NCI-H748 (cell line): Measurements from ENCODE around the gene TMEM255A.
A peak's percentile ranks its signal among the peaks of the same experiment; 100 is the strongest.
"Not testable (repeated sequence)": the region's sequence is repeated elsewhere in the genome, so short reads cannot be mapped to it uniquely, and the experiment has no call there.

Source experiments
- DNase-seq: peaks from one replicate; lab custom pipeline; 2025; ENCODE audit not compliant: unreplicated experiment; lab: John Stamatoyannopoulos, UW

Gene TMEM255A

GRCh38 chrX:120310861-120311726, at the start of gene TMEM255A:
Gene TMEM255A (minus strand): TSS chrX:120311461. CDS start chrX:120311309, 152 bp downstream.
- peak; percentile 73 for DNase-seq

DNA sequence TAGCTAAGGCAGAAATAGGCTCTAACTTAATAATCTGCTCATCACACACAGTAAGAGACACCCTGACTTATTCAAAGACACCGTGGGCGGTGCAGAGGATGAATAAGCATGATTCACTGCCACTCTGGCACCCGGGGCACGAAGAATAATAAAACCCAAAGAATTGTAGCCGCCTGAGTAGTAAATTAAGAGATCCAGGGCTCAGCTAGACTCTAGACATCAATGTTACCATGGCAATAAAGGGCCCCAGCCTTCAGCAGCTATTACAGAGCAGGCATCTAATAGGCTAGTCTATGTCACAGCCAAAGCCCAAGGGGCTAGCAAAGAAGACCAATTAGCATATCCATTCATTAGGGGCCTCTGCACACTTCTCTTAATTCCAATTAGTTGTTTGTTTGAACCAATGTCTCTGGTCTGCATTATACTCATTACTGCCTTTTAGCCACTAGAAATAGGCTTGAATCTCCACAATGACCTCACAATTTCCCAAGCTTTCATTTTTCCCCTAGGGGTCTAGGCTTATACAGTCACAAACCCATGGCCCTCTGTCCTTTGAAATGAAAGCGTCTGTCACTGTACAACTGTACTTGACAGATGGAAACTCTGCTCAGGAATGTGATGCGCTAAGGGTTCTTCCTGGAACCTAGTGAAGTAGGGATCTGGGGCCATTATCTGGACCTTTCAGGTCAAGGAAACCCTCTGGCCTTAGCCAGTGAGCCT, 47.6 kb upstream of the TMEM255A start:
- DNase-seq = peak; percentile 78

DNA sequence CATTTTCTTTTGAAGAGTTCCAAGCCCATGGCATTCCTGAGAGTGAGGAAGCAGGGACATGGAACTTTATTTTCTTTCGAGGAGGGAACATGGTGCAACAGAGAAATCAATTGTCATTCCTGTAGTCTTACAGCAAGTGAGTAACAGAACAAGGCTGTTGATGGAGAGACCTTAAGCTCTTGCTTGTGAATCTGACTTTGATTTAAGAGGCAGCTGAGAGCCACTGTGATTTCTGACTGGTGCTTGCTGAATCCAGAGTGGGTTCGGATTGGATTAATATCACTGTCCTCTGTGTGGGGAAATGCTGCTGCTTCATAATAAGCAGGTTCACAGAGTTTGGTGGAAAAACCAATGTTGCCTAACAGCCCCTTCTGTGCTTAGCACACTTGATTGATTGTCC, 45.9 kb upstream of the TMEM255A start:
- no peak for DNase-seq

GRCh38 chrX:120356084-120356483, 44.8 kb upstream of the TMEM255A start:
- no peak for DNase-seq

GRCh38 chrX:120350450-120351138, 39.3 kb upstream of the TMEM255A start:
- no peak for DNase-seq

DNA sequence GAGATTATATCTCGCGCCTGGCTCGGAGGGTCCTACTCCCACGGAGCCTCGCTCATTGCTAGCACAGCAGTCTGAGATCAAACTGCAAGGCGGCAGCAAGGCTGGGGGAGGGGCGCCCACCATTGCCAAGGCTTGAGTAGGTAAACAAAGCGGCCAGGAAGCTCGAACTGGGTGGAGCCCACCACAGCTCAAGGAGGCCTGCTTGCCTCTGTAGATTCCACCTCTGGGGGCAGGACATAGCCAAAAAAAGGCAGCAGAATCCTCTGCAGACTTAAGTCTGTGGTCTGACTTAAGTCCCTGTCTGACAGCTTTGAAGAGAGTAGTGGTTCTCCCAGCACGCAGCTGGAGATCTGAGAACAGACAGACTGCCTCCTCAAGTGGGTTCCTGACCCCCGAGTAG, 33.3 kb upstream of the TMEM255A start:
- DNase-seq = not testable (repeated sequence)

DNA sequence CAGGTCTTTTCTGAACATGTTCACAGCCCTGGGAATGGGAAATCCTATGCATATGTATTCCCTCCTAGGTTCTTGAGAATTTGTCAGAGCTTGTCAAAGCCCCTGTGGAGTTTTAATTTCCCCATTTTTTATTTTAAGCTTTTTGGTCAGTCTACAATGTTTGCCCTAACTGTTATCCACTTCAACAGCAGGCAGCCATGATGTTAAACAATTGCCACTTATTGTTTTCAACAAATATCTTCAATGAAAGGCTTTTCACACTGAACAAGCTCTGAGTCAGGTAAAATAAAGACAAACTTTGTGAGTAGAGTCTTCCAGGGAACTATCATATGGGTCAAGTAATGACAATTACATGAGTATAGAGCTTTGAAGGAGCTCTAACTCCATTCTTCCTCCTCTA, 25.6 kb upstream of the TMEM255A start:
- DNase-seq = no peak

GRCh38 chrX:120335289-120335688, 24.0 kb upstream of the TMEM255A start:
- no peak for DNase-seq

GRCh38 chrX:120334603-120335002, 23.3 kb upstream of the TMEM255A start:
- no peak for DNase-seq

DNA sequence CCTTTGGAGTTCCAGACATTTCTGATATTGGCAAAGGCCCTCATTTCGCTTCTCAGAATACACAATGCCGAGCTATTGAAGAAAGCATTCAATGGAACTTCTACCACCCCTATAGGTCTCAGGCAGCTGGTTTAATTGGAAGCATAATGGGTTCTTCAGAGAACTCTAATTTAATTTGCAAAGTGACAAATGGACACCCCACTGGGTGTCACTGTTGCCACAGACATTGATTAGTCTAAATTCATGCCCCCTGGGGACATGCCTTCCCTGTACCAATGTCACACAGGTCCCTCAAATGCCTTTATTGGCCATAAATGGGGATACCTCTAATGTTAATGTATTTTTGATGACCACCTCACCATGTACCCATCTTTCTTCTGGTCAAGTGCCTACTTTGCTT, 22.9 kb upstream of the TMEM255A start:
- peak; percentile 12 for DNase-seq

- no peak for DNase-seq
Observed at GRCh38 chrX:120332394-120332793, 21.1 kb upstream of the TMEM255A start.

- DNase-seq = no peak
Observed at GRCh38 chrX:120331116-120331515, 19.9 kb upstream of the TMEM255A start.

DNA sequence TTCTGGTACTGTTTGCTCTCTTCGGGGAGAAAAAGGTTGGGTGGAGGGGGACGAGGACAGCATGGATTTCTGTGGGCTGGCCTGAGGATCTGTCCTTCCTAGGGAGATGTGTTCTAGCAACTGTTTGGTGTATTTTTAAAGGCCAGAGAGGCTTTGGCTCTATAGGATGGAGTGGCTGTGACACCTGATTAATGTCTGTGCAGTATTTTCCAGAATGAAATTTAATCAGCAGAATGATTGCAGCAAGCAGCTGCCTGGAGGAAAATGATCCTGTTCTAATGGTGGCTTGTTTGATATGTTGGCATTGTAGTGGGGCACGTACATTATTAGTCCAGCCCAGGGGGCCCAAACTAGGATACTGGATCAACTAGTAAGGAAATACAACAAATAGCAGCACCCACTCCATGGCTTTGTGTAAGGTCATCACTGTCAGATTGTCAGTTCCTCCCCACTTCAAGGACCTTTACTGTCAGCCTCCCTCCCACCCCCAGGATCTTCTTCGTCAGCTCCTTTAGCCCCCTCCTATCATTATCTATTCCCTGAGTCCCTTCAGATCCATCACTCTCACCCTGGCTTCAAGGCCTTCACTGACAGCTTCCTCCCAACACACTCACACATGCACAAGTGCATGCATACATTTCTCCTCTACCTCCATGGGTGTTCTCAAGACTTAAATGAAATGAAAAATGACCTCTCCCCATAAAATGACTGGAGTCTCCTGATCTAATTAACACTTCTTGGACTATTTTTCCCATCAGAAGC, 10.4 kb upstream of the TMEM255A start:
- DNase-seq = no peak

DNA sequence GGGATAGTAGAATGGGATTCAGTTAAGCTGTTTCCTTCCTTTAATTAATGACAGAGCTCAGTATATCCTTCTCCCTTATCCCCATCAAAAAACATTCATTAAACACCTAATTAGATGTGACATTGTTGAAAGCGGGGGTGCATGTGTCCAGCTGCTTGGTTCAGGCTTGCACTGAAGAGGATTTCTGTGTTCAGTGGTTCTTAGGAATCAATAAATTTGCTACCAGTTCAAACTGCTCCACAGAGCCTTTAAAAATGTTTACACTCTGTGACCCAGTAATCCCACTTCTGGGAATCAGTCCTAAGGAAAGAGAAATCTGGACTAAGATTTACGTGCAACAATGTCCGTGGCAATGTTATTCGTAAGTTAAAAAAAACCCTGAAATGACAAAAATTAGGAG, 7.2 kb upstream of the TMEM255A start:
- DNase-seq = no peak

DNA sequence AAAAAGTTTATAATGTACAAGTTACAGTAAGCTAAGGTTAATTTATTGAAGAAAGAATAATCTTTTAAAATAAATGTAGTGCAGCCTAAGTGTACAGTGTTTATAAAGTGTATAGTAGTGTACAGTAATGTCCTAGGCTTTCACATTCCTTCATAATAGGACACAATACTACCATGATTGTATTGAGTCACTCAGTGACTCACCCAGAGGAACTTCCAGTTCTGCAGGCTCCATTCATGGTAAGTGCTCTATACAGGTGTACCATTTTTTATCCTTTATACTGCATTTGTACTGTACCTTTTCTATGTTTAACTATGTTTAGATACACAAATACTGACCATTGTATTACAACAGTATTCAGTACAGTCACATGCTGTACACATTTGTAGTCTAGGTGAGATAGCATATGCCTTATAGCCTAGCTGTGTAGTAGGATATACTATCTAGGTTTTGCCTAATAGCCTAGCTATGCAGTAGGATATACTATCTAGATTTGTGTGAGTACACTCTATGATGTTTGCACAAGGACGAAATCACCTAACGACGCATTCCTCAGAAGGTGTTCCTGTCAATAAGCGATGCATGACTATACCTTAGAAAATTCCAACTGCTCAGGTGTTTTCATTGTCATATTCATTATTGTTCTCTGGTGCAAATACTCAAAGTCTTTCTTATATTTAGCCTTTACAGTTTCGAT, 5.5 kb upstream of the TMEM255A start:
- no peak for DNase-seq

GRCh38 chrX:120315776-120316175, 4.5 kb upstream of the TMEM255A start:
- DNase-seq = no peak

DNA sequence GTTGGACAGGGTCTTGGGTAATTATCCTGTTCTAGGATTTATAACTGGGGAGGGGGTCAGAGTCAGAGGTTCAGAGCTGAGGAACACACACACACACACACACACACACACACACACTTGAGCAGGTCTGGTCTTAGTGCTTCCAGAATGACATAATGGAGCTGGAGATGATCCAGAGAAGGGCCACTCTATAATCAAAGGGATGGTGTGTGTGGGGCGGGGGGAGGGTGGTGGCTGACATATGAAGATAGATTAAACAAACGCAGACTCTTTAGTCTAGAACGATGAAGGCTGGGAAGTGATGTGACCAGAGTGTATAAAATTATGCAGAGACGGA, 434 bp upstream of the TMEM255A start:
- DNase-seq = peak; percentile 55

DNA sequence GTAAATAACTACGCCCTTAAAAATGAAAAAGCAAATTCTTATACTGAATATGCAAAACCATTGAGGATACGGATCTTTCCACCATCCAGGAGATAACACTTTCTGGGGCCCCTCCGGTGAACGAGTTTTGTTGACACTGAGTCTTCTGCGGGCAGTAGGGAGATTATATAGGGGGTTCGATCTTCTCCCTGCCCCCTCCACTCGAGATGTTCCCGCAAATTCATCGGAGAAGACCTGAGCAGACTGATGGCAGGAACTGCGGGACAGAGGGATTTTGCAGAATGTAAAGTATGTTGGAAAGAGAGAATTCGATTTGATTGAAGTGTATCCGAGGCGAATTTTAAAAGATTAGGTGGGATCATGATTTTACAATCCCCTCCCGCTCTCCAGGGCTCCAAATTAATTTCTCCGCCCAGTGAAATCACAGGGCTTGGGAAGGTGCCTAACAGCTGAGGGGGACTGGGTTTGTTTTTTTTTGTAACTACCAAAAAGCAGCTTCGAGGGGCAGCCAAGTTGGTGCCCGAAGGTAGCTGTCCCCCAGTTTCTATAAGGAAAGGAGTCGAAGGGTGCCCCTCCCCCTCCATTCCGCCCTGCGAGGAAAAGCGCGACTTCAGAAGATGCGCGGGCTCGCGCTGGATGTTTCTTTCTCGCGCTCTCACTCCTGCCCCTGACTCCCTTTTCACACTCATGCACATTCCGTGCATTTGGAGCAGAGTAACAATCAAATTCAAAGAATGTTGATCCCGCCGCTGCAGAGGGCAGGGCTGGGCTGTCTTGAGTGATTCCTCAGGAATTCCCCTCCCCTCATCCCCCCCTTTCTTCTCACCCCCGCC, 1.2 kb downstream of the TMEM255A start:
- peak; percentile 54 for DNase-seq
